ENCODE data around the gene PDGFB.

DNA sequence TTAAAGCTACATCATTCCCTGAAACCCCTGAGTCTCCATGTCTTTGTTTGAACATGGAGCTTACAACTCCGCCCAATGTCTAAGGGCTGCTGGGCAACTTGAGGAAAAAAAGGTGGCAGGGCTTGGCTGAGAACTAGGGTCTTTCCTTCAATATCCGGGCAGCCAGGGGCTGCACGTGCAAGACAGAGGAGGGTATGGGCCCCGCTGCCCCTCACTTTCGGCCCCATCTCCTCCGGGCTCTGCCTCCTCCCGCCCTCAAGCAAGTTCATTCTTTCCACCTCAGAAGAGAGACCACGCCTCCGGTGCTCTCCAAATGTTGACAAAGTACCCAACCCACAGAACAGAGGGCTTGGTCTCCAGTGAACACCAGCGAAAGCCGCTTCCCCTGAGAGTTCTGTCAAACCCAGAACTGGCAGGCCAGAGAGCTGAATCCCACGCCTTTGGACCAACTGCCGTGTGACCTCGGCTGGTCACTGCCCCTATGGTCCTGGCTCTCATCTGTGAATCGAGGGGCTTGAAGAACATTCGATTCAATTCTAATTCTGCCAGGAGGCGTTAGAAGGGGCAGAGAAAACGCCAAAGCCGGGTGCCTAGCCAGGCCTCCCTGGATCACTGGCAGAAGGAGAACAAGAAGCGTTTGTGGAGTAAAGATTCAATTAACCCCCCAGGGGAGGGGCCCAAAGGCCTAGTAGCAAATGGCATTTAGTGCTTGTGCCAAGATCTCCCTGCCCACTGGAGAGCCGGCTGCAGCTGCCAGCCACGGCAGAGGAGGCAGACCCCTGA is 7.3 kb downstream of the PDGFB start:
- TF ChIP-seq, protein P1, sequence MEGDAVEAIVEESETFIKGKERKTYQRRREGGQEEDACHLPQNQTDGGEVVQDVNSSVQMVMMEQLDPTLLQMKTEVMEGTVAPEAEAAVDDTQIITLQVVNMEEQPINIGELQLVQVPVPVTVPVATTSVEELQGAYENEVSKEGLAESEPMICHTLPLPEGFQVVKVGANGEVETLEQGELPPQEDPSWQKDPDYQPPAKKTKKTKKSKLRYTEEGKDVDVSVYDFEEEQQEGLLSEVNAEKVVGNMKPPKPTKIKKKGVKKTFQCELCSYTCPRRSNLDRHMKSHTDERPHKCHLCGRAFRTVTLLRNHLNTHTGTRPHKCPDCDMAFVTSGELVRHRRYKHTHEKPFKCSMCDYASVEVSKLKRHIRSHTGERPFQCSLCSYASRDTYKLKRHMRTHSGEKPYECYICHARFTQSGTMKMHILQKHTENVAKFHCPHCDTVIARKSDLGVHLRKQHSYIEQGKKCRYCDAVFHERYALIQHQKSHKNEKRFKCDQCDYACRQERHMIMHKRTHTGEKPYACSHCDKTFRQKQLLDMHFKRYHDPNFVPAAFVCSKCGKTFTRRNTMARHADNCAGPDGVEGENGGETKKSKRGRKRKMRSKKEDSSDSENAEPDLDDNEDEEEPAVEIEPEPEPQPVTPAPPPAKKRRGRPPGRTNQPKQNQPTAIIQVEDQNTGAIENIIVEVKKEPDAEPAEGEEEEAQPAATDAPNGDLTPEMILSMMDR (conservative IDR thresholded peaks at IDR 0.05; ENCODE audit: low read depth in 2 of 2): no peak
- no peak for TF ChIP-seq POLR2AphosphoS5 (IDR thresholded peaks at IDR 0.05; ENCODE audit: low read depth)
- TF ChIP-seq, protein P2, sequence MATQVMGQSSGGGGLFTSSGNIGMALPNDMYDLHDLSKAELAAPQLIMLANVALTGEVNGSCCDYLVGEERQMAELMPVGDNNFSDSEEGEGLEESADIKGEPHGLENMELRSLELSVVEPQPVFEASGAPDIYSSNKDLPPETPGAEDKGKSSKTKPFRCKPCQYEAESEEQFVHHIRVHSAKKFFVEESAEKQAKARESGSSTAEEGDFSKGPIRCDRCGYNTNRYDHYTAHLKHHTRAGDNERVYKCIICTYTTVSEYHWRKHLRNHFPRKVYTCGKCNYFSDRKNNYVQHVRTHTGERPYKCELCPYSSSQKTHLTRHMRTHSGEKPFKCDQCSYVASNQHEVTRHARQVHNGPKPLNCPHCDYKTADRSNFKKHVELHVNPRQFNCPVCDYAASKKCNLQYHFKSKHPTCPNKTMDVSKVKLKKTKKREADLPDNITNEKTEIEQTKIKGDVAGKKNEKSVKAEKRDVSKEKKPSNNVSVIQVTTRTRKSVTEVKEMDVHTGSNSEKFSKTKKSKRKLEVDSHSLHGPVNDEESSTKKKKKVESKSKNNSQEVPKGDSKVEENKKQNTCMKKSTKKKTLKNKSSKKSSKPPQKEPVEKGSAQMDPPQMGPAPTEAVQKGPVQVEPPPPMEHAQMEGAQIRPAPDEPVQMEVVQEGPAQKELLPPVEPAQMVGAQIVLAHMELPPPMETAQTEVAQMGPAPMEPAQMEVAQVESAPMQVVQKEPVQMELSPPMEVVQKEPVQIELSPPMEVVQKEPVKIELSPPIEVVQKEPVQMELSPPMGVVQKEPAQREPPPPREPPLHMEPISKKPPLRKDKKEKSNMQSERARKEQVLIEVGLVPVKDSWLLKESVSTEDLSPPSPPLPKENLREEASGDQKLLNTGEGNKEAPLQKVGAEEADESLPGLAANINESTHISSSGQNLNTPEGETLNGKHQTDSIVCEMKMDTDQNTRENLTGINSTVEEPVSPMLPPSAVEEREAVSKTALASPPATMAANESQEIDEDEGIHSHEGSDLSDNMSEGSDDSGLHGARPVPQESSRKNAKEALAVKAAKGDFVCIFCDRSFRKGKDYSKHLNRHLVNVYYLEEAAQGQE (IDR thresholded peaks at IDR 0.05; ENCODE audit: unreplicated experiment): no peak
- no peak for TF ChIP-seq EZH2 (IDR thresholded peaks at IDR 0.05; ENCODE audit: low read depth, unreplicated experiment)
- no peak for TF ChIP-seq ZNF114 (CRISPR knock-in tag; IDR thresholded peaks at IDR 0.05)
- TF ChIP-seq EZH2phosphoT487 (IDR thresholded peaks at IDR 0.05; ENCODE audit: unreplicated experiment): no peak
- no peak for TF ChIP-seq CREB1 (CRISPR knock-in tag; IDR thresholded peaks at IDR 0.05; ENCODE audit: low read depth)
- TF ChIP-seq STAT1 (IDR thresholded peaks at IDR 0.05; ENCODE audit: unreplicated experiment): no peak
- no peak for TF ChIP-seq JUNB (IDR thresholded peaks at IDR 0.05; ENCODE audit: unreplicated experiment)
- no peak for TF ChIP-seq ZNF331 (CRISPR knock-in tag; IDR thresholded peaks at IDR 0.05; ENCODE audit: low read depth)
- TF ChIP-seq, protein P3, sequence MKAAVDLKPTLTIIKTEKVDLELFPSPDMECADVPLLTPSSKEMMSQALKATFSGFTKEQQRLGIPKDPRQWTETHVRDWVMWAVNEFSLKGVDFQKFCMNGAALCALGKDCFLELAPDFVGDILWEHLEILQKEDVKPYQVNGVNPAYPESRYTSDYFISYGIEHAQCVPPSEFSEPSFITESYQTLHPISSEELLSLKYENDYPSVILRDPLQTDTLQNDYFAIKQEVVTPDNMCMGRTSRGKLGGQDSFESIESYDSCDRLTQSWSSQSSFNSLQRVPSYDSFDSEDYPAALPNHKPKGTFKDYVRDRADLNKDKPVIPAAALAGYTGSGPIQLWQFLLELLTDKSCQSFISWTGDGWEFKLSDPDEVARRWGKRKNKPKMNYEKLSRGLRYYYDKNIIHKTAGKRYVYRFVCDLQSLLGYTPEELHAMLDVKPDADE (IDR thresholded peaks at IDR 0.05): no peak
- no peak for TF ChIP-seq NANOG (IDR thresholded peaks at IDR 0.05; ENCODE audit: borderline replicate concordance)
- TF ChIP-seq, protein P4, sequence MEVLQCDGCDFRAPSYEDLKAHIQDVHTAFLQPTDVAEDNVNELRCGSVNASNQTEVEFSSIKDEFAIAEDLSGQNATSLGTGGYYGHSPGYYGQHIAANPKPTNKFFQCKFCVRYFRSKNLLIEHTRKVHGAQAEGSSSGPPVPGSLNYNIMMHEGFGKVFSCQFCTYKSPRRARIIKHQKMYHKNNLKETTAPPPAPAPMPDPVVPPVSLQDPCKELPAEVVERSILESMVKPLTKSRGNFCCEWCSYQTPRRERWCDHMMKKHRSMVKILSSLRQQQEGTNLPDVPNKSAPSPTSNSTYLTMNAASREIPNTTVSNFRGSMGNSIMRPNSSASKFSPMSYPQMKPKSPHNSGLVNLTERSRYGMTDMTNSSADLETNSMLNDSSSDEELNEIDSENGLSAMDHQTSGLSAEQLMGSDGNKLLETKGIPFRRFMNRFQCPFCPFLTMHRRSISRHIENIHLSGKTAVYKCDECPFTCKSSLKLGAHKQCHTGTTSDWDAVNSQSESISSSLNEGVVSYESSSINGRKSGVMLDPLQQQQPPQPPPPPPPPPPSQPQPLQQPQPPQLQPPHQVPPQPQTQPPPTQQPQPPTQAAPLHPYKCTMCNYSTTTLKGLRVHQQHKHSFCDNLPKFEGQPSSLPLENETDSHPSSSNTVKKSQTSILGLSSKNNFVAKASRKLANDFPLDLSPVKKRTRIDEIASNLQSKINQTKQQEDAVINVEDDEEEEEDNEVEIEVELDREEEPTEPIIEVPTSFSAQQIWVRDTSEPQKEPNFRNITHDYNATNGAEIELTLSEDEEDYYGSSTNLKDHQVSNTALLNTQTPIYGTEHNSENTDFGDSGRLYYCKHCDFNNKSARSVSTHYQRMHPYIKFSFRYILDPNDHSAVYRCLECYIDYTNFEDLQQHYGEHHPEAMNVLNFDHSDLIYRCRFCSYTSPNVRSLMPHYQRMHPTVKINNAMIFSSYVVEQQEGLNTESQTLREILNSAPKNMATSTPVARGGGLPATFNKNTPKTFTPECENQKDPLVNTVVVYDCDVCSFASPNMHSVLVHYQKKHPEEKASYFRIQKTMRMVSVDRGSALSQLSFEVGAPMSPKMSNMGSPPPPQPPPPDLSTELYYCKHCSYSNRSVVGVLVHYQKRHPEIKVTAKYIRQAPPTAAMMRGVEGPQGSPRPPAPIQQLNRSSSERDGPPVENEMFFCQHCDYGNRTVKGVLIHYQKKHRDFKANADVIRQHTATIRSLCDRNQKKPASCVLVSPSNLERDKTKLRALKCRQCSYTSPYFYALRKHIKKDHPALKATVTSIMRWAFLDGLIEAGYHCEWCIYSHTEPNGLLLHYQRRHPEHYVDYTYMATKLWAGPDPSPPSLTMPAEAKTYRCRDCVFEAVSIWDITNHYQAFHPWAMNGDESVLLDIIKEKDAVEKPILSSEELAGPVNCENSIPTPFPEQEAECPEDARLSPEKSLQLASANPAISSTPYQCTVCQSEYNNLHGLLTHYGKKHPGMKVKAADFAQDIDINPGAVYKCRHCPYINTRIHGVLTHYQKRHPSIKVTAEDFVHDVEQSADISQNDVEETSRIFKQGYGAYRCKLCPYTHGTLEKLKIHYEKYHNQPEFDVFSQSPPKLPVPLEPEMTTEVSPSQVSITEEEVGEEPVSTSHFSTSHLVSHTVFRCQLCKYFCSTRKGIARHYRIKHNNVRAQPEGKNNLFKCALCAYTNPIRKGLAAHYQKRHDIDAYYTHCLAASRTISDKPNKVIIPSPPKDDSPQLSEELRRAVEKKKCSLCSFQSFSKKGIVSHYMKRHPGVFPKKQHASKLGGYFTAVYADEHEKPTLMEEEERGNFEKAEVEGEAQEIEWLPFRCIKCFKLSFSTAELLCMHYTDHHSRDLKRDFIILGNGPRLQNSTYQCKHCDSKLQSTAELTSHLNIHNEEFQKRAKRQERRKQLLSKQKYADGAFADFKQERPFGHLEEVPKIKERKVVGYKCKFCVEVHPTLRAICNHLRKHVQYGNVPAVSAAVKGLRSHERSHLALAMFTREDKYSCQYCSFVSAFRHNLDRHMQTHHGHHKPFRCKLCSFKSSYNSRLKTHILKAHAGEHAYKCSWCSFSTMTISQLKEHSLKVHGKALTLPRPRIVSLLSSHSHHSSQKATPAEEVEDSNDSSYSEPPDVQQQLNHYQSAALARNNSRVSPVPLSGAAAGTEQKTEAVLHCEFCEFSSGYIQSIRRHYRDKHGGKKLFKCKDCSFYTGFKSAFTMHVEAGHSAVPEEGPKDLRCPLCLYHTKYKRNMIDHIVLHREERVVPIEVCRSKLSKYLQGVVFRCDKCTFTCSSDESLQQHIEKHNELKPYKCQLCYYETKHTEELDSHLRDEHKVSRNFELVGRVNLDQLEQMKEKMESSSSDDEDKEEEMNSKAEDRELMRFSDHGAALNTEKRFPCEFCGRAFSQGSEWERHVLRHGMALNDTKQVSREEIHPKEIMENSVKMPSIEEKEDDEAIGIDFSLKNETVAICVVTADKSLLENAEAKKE (CRISPR knock-in tag; IDR thresholded peaks at IDR 0.05): no peak

Data from GM23338 (cell line).